NCI-H1092 treated with DMSO at 0.1 percent for 48 hours (cell line): ENCODE data around the gene FAM107B.

Experiments
- DNase-seq: peaks from one replicate; lab custom pipeline; 2025; lab: John Stamatoyannopoulos, UW

Gene FAM107B

DNA sequence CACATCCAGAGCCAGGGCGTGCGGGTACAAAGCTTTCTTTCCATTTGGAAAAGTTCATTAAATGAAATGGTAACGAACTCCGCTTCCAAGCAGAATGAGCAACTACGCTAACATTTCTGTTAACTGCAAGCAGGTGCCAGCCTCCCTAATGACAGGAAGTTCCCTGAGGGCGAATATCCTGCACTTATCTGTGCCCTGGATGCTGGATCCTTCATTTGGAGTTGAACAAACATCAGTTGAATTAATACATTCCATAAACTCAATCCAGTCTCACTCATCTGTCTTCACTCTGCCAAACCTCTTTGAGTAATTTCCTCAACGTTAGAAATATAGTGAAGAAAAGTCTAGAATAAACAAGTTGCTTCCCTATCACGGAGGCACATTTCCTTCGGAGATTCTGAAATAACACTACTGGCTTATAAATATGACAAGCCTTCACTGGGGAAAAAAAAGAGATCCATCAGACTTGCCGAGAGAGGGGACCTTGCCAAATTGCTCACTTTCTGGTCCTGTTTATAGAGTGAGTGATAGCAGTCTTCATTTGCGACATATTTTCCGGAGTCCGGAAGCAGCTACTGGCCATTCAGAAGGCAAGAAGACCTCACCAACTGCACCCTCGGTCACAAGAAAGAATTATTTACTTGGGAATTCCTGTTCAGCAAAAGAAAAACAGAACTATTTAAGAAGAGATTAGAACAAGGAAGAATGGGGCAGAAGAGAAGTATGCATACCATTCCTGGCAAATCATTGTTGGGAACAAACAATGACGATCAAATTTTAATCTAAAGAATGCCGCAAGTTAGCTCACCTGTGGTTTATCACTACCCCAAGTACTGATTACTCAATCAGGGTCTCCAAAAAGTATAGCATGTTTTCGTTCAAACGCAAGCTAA, 196.4 kb downstream of the FAM107B start:
- DNase-seq, result no peak

DNA sequence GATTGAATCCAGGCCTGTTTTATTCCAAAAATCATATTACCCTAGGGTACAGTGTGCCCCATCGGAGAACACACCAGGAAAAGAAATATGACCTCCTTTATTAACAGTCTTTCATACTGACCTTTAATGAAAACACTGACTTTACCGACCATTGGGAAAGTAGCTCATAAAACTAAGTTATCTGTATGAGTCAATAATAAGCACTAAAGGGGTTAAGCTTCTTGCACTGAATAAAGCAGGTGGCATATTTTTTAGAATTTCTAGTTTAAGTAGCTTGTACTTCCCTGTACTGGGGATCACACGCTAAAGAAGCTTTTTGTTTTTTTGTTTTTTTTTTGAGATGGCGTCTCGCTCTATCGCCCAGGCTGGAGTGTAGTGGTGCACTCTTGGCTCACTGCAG, 199.8 kb downstream of the FAM107B start:
- DNase-seq, result no peak

DNA sequence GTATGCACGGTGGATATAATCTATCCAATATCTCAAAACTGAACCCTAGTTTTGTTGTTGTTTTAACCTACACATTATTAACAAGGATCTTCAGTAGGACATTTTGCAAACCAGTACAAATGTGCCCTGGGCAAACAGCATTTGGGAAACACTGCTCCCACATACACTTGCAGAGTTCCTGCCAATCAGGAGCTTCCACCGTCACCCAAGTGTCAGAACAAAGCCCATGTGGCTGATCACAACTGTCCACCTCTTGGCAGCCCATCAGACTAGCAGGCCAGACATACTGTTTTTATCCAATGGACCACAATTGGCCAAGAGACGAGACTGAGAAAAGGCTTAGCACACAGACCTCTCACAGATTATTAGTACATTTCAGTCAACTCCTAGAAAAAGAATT, 200.4 kb downstream of the FAM107B start:
- DNase-seq, result no peak

DNA sequence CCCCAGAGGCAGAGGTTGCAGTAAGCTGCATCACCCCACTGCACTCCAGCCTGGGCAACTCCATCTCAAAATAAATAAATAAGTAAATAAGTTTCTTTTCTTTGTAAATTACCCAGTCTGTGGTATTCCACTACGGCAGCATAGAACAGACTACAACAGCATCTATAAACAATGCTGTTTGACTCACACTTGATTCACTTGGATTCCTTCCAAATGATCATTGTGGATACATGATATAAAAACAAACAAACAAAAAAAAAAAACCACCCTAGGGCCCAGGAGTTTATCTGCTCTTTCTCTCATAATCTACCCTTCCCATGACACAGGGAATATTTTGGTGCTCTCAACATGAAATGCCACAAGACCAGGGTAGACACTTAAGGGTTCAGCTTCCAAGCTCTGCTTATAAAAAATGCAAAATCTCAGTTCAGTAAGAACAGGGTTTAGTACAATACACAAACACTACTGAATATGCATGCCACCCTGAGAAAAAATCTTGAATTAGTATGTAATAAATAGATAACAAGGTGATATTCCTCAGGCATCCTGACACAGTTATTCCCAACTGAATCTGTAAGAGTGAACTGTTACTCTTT, 200.9 kb downstream of the FAM107B start:
- no peak for DNase-seq

DNA sequence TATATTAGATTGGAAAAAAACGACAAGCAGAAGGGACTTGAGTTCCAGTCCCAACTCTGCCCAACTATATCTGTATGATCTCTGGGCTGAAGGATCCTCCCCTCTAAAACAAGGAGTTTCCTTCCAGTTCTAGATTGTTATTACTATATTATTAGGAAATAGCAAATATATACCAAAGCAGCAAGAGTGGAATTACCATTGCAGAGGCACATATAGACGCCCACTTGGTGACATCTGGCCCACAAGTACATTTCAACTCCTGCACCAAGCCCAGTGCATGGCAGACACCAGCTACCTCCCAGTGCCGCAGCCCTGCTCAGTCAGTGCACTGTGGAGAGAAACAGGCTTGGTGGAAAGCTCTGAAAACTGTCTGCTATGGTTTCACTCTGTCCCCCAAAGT, 201.9 kb downstream of the FAM107B start:
- no peak for DNase-seq

DNA sequence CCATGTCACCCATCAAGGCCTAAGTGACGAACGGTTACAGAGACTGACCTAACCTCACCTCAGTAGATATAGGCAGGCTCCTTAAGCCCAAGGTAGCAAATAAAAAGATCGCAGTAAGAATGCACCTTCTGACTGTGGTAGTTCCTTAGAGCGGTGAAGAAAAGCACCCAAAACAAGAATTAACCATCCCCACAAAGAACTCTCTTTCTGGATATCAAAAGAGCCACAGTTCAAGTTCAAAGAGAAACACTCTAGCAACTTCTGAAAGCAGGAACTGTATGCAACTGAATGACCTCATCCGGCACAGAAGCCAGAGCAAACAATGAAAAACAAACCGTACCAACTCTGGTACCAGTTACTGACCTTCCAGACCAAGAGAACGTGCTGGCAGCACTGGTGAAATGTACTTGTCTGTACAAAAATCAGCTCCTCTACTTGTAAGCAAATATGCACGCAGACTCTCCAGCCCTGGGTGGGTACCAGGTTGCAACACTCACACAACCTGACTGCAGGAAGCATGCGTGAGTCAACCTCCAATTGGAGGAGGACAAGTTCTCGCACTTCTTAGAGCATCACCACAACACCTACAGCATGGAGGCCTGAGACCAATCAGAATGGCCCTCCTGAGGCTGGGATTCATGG, 202.7 kb downstream of the FAM107B start:
- DNase-seq, result no peak

DNA sequence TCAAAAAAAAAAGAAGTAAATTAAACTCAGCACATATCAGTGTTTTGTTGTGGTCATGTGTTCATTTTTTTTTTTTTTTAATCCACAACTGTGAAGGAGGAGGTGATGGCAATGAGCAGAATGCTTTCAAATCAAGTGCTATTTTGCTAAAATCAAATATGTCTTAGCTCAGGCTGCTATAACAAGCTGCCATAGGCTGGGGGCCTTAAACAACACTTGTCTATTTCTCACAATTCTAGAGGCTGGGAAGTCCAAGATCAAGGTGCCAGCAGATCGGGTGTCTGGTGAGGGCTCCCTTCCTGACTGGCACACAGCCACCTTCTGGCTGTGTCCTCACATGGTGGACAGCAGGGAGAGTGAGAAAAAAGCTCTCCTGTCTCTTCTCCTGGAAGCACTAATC, 203.9 kb downstream of the FAM107B start:
- DNase-seq, result no peak

DNA sequence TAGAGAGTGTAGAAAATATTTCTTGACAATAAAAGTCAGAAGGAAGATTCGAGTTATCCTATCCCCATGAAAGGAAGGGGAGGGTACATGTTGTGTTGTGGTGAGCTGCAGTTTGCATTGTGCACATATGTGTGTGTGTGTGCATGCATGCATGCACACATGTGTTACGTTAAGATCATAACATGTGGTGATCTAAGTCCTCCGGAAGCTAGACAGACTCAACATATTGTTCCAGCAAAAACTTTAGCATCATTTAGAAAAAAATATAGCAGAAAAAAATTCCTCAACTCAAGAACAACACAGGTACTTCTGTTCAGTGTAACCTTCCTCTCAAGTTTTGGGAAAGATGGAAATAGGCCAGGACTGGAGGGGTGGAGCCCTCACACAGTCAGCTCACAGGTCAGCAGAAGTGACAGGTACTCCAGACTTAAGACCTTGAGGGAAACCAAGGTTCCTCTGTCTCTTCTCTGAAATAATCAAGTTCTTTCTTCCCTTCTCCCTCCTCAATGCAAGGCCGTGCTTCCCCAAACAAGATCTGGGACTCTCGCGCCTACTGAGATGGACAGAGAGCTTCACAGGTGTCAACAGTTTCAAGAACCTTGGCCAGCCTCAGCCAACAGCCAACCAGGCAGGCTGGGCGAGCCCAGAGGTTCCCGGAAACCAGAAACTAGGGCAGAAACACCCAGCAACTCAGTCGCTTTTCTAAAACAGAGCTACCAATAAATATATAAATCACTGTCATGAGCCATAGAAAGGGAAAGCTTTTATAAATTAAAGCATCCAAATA, 205.2 kb downstream of the FAM107B start:
- no peak for DNase-seq

DNA sequence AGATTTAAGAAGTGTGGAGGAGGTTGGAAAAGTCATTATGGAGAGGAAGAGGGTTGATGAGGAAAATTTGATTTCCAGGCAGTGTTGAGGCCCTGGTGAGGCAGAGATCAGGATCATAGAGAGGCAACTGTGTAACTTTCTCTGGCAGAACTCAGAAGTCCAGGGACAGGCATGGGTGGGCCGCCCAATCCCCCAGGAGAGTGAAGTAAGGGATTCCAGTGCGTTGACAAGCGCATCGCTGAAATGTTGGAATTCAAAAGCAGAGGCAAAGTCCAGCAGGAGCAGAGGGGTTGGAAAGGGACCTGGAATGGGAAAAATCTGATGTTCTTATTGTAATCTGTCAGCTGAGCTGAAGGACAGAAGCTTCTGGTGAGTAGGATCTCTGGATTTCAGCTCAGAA, 207.3 kb downstream of the FAM107B start:
- DNase-seq, result no peak

DNA sequence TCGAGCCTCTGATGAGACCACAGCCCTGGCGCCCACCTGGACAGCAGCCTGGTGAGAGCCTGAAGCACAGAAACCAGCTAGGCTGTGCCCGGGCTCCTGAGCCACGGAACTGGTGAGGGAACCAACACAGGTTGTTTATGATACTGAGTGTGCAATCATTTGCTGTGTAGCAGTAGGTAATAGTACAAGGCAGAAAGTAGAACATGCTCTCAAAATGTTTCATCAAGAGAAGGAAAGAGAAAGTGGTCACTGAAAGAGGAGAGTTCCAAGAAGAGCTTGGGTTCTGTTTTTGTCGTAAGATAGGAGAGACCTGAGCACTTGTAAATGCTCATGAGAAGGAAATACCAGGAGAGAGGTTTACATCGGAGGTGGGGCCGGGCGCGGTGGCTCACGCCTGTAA, 208.2 kb downstream of the FAM107B start:
- no peak for DNase-seq

DNA sequence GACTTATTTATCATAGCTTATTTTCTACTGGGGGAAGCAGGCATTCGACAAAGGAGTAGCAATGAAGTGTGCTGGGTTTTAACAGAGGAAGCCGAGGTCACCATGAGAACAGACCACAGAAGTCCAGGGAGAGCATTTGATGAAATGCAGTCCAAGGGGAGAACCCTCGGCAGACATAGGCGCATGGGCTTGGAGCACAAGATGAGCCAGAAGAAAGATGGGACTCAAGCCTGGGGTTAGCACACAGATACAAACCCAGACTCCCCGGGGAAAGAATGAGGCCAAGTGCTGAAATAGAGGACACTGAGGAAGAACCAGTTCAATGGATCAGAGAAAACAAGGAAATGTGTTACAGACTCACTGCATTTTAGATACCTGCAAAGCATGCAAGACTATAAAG, 209.5 kb downstream of the FAM107B start:
- no peak for DNase-seq

DNA sequence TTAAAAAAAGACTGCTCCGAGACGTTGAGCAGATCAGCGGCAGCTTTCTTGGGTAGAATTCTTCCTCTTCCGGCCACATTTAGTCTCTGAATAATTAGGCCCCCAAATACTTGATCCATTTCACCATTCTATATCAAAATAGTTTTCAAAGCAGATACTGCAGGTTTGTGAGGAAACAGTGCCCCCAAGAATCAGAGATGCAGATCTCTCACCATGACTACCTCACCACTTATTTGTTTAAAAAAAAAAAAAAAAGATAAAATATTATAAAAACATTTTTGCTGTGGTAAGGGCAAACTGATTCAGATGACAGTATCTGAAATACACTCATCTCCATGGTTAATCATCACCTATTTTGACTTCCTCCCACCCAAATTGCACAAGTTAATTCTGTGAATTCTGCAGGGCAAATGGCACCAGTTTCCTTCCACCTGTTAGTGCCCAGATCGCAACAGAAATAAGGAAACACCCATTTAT, 210.4 kb downstream of the FAM107B start:
- DNase-seq, result no peak

DNA sequence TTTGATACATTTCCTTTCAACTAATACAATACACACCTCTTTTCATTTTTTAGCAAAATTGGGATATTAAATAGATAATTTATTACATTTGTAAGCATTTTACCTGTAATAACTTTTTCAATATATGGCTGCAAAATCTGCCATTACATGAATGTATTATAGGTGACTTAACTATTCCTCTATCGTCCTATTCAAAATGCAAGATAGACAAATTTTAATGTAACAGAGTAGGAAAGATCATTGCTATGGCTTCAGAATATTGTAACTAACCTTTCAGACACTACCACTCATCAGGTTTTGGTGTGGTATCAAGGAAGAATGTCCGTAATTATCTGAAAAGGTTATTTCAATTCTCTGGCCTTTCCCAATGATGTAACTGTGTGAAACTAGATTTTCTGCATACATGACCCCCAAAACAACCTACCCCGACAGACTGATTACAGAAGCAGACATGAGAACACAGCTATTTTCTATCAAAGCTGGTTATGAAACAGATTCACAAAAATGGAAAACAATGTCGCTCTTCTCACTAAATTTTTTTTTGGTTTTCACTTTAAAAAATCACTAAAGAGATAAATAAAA, 211.2 kb downstream of the FAM107B start:
- DNase-seq, result no peak

DNA sequence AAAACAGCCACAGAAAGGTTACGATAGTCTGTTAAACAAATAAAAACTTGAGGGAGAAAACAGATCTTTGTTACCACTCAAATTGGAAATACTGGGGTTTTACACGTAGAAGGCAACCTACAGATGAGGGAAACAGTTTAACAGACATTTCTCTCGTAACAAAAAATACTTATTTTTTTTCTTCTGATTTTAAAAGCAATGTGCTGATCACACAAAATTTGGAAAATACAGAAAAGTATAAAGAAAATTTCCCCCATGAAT, 211.7 kb downstream of the FAM107B start:
- no peak for DNase-seq

DNA sequence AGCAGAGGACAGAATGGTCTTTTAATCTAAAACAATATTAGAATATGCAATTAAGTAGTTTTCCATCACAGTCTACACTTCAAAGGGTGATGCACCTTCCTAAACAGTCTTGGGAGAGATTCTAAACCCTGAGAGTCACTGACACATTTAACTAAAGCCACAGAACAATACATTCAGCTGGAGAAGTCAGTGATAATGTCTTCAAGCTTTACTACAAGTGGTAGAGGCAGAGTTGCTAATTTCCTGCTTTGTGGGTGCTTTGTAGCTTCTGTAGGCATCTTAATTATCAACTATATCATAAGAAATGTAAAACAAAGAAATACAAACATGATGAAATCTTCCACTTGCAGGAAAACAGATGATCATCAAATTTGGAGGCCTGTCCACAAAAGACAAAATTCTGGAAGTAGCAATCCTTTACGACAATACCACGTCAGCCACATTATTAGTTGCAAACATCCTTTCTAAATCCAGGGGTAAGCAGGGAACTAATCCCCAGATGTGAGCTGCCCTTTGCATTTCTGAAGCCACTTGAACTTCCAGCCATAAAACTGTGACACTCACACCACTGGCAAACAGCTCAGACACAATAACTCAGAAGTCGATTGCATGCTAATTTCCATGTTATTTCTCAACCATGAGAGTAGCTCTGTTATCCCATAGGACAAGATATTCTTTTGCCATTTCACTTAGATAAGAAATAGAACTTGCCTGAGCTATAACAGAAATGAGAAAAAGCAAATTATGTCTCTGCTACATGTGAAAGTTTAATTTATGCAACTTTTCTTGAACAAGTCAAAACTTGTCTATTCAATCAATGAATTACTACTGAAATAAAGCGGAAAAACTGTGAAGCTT, 212.2 kb downstream of the FAM107B start:
- no peak for DNase-seq

DNA sequence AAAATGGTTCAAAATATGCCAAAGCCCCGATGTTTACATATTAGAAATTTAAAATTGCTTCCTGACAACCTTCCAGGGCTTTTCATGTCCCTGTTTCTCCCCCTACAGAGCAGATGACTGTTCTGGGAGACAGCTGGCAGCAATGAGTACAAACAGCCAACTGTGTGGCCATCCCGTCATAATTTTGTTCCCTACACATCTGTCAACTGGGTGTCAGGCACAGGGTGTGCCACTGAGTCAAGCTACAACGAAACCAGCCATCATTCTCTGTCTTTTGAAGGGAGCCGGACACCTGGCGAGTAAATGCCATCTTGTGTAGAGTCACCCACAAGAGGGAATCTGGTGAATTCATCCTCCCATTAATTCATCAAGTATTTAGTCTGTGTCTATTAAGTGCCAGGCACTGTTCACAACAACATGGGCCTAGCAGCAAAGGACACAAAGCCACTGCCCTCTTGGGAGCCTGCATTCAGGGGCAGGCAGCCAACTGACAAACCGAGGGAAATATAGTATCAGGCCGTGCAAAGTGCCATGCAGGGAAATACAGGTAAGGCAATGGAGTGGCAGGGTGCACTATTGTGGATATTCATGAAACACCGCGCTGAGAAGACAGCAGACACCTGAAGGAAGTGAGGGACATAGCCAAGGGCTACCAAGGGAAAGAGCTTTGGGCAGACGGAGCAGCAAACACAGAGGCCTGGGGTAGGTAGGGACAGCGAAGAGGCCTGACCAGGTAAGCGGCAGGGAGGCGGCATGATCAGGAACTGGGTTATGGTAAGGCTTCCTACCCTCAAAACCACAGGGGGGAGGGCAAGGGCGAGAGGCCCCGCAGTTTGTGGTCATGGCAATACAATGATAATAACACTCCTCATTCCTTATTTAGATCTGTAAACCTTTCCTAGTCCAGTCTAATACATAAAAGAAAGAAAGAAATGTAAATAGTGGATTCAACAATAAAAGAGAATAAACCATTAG, 213.6 kb downstream of the FAM107B start:
- DNase-seq, result no peak

DNA sequence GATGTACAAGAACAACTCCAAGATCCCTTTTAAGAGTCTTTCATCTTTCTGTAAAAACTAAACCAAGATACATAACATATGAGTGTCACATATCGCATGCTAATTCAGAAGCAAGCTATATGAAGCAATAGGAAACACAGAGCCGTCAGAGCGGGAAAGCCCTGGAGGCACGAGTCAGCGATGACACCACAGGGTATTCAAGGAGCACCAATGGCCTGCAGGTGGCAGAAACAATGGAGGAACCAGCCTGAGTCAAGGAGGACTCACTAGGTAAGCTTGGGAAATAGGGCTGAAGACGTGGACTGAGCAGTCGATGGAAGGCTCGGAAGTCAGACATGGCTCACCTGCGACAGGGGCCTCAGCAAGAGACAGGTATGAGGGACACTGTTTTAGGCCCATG, 214.4 kb downstream of the FAM107B start:
- no peak for DNase-seq

DNA sequence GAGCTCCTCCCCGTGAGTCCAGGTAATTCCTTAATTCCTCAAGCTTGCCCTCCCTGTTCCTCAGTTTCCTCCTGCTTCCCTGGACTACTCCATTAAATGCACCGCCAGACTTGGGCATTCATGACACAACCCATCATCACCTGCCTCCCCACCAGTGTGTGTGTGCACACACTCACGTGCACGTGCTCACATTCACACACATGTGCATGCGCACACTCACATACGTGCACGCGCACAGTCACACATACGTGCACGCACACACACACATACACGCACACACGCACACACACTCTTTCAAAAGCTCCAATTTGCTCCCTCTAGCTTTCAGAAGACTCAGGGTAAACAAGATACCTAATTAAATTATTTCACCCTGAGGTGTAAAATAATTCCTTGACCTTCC, 216.7 kb downstream of the FAM107B start:
- DNase-seq, result no peak

DNA sequence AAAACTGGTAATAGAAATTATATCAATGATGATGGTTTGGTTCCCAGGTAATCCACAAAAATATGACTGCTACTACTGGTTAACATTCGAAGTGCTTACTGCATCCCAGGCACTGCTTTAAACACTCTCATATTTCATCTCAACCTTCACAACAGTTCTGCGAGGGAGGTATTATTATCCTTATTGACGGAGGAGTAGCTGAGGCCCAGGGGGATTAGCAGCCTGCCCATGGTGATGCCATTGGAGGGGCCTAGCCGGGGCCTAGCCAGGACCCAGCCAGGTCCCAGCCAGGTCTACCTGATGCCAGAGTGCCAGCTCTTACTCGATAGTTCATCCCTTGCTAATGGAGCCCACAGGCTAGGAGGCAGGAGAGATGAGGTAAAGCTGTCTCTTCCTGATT, 217.1 kb downstream of the FAM107B start:
- DNase-seq, result no peak
